GM19035 (cell line): ENCODE measurements around the gene INTS1.
A peak's percentile ranks its signal among the peaks of the same experiment; 100 is the strongest.

ENCODE experiments used
- ATAC-seq: cut with Tn5 transposase; IDR thresholded peaks from one replicate; pipeline ENCODE4 v1.9.1; 2021; ENCODE audit not compliant: unreplicated experiment

The INTS1 gene

DNA sequence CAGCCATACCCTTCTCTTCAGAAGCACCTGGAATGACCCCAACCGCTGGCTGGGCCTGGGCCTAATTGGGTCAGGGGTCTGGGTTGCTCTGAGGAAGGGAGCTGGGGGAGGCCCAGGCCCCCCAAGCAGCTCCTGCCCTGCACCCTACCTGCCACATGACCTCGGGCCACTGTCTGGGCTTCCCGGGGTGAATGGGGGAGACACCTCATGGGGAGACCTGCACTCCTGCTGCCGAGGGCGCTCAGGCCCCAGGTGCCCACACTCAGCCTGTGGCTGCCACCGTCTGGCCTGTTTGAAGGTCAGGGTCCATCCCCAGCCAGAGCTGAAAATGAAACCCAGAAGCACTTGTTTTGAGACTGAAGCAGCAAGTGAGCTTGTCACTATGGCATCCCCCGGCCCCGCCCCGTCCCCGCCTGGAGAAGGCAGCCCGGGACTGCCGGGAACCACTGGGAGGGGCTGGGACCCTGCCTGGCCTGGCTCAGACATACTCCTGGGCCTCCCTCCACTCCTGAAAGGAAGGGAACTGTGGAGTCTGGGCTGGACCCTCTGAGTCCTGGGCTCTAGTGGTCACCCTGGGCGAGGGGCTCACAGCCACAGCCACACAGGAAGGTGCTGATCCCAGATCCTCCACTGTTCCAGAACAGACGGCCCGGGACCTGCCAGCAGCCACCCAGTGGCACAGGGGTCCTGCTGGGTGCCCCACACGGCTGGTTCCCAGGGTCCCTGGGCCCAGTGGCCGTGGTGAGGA, 37.5 kb downstream of the INTS1 start:
- no peak for ATAC-seq

DNA sequence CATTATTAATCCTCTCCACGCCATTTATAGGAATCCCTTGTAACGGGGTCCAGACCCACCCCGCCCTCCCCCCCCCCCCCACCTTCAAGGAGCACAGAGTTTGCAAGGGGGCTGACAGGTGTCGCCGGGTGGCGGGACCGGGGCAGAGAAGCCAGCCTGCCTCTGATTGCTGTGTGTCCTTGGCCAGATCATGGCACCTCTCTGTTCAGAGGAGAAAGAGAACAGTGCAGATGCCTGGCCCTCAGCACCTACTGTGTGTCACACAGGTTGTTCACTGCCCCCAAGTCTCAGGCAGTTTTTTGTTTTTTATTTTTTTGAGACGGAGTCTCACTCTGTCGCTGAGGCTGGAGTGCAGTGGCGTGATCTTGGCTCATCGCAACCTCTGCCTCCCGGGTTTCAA, 39.5 kb downstream of the INTS1 start:
- ATAC-seq: no peak

DNA sequence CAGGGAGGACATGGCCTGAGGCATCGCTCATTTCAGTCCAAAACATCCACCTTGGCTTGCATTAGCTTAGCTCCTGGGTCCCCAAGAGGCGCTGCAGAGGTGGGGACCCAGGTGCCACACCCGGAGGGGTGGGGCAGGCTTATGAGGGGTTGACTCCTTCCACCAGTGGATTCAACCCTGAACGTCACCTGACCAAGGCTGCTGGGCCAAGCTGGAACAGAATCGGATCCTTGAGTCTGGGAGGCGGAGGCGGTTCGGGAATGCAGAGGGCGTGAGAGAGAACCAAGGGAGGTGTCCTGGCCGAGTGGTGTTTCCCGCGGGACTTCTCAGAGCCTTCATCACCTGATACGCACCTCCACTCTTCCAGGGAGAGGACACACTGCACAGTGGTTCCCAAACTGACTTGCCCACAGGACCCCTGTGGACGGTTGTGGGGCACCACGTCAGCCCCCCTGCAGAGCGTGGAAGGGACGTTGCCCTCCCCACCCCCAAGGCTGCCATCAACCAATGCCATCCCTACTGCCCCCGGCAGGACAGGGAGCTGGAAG, 40.4 kb downstream of the INTS1 start:
- no peak for ATAC-seq

DNA sequence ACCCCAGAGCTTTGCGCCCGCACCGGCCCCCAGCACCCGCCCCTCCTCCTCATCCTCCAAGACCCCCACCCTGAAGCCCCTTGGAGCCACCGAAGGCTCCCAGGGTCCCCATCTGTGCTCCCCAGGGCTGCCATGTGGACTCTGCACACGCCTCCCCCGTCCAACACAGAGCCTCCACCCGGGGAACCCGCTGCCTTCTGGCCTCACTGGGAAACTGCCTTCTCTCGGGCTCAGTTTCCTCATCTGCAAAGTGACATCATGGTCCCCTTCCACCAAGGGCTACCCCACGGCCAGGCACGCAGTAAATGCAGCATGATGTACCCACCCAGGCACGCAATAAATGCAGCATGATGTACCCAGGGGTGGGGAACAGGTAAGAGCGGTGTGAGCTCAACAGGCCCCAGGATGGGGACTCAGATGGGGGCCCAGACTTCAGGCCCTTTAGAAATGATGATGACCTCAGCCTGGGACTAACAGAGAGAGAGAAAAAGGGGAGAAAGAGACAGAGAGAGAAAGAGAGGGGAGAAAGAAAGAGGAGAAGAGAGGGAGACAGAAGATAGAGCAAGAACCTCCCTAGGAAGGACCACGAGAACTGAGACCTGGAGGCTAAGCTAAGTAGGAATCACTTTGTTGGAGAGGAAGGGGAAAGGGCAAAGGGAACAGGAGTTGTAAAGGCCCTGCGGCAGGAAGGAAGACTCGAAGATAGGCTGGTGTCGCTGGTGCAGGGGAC, 42.4 kb downstream of the INTS1 start:
- ATAC-seq: no peak

DNA sequence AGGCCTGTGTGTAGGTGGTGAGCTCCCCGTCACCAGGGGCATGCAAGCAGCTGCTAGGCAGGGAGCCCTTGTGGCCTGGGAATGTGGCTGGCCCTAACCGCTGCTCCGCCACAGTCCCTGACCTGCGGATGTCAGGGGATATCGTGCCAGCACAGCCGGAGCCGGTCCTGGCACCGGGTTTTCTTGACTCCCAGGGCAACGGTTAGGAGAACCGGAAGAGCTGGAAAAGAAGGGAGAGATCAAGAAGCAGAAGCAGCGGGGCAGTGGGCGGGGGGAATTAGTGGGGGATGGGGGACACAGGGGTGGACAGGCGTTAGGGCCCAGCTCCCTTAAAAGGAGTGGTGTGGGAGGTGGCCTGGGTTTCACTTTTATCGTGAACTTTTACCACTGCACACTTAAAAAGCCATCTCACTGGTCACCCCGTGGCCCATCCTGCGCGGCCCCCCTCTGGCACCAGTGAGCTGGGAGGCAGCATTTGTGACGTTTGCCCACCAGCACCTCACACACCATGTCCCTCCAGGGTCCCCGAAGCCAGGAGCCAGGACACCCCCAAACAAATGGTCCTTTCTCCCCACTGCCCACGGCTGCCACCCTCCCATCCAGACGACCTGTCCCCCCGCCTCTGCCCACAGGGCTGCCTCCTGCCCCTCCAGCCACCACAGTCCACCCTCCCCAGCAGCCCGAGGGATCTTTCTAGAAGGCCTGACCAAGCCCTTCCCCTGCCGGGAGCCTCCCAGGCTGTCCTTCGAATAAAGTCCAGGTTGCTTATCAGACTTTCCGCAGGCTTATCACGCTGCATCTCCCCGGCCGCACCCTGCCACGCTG, 43.2 kb downstream of the INTS1 start:
- no peak for ATAC-seq

DNA sequence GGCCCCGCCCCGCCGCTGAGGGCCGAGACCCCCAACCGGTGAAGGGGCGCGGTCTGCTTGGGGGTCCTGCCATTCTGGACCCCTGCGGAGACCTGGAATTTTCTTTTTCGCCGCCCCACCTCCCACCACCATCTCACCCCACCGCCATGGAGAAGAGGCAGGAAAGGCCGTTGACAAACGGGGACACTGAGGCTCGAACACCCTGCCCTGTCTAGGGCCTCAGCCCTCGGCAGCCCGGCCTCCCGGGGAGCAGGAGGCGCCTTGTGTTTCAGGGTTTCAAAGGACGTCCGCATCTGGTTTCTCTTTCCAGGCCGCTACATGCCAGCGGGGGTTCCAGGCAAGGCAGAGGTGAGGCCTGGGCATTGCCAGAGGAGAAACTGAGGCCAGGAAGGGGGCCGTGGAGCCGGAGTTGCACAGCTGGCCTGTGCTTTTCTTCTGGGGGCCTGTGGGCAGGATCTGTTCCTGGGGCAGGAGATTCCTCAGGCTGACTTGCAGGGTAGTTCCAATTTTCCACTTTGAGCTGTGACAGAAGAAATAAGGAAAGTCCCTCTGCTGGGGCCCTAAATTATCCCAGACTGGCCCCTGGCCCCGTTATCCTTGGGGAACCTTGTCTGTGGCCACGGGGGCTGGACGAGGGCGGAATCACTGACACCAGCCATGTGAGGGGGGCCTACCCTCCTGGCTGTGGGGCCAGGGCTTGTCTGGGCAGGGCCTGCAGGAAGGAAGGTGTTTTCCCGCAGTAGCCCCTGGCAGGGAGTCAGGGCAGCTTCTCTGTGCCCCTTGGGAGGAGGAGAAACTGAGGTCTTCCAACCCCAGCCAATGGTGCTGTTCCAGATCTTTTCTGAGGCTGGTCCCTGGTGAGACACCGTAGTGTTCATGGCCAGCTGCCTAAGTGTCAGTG, 44.0 kb downstream of the INTS1 start:
- ATAC-seq: no peak

DNA sequence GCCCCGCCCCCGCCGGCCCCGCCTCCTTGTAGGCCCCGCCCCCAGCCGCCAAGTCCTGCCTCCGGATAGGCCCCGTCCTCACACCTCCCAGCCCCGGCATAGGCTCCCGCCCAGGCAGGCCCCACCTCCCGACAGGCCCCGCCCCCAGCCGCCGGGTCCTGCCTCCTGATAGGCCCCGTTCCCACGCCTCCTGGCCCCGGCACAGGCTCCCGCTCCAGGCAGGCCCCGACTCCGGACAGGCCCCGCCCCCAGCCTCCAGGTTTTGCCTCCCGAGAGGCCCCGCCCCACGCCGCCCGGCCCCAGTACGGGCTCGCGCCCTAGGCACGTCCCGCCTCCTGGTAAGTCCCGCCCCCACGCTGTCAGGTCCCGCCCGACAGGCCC, 44.7 kb downstream of the INTS1 start:
- ATAC-seq: peak; percentile 92

DNA sequence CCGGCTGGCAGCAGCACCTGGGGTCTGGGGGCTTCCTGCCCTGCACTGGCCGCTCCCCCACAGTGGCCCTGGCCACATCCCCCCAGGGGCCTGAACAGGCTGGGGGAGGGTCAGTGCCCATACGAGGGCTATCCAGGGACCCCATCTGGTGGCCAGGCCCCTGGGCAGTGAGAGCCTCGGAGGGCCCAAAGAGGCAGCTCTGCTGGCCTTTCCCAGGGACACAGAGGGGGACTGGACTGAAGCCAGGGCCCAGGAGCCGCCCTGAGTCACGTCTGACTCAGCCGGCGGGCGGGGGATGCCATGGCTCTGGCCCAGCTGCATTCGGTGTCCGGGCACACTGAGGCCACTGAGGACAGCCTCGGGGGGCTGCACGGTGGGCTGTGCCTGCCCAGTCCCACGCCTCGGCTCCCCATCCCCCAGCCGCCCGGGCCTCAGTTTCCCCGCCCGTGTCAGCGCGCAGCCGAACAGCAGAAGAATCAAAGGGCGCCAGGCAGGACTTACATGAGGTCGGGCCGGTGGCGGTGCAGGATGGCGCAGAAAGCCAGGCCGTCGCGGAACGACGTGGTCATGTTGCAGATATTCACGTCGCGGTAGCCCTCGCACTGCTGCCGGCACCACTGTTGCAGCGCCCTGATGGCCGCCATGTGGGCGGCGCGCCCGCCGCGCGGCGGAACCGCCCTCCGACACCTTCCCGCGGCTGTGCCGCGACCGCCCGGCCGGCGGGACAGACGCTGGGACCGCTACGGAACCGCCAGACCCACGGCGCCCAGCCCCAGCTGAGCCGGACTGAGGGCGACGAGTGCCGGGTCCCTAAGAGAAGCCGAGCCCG, 45.3 kb downstream of the INTS1 start, which contains the start of gene MICALL2:
Gene MICALL2 (minus strand): TSS at position 788 of the 829 bp plus-strand sequence. CDS start 144 bp downstream, at position 644.
- ATAC-seq: peak; percentile 35

DNA sequence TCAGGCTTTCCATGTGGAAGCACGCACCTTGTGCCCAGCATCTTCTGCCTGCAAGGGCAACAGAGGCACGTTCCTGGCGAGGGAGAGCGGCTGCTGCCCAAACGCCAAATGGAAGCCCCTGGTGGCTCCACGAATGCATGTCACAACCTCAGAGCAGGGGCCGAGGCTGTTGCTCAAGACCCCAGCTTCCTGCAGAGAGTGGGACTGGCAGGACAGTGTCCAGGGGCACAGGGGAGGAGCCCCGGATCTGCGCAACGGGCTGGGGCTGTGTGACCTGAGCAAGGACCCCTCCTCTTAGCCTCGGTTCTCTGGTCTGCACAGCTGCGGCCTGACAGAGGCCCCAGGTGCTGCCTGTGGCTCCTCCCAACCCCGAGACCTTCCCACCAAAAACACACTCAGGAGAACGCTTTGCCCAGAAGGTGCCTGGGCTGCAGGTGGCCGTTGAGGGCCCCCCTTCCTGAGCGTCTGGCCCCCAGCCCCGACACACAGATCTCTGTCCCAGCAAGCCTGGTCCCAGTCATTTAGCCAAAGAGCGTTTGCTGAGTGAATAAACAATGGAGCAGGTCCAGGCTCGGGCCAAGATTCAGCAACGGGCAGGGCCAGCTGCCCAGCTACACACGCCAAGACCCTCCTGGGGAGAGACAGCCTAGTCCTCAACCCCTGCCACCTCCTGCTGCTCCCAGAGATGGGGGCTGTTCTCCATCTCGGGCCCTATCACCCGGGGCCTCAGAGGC, 46.1 kb downstream of the INTS1 start:
- ATAC-seq: no peak

DNA sequence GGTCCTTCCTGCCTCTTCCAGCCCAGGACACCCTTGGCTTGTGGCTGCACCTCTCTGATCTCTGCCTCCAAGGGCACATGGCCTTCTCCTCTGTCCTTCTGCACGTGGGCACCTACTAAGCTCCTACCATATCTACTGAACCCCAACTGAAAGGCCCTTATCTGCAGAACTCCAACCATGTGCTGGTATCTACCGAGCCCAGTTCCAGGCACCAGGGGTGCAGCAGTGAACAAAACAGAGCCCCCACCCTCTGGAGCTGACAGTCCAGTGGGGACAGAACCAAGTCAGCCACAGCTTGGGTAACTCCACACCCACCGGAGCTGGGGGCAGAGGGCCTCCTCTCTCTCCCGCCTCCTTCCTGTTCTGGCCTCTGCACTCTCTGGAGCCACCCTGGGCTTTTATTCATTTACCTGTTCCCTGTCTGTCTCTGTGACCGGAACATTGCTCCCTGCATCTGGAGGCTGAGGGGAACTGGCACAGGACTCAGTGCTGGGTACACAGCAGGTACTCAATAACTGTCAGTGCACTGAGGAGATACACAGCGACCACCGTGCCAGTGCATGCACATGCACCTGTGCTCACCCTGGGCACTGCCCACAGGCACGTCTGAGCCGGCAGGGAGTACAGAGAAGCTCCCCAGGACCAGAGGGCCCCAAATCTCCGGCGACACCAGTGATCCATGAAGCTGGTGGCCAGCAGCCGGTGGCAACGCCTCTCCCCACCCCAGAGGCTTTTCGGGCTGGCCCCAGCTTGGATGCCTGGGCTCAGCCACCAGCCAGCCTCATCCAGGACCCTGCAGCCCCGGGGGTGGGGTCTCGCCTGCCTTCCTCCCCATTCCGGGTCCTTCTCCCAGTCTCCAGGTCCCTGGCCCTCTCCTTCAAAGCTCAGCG, 46.9 kb downstream of the INTS1 start:
- ATAC-seq: no peak

DNA sequence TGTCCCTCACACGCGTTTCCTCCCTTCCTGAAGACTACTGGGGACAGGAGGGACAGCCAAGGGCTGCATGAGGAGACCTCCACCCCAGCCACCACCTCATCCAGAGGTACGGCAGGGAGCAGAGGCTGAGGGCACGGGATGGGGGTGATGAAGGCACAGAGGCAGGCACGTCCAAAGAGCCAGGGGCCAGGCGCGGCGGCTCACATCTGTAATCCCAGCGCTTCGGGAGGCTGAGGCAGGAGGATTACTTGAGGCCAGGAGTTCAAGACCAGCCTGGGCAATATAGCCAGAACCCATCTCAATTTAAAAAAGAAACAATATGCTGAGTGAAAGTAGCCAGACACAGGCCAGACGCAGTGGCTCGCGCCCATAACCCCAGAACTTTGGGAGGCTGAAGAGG, 48.2 kb downstream of the INTS1 start:
- ATAC-seq: no peak

DNA sequence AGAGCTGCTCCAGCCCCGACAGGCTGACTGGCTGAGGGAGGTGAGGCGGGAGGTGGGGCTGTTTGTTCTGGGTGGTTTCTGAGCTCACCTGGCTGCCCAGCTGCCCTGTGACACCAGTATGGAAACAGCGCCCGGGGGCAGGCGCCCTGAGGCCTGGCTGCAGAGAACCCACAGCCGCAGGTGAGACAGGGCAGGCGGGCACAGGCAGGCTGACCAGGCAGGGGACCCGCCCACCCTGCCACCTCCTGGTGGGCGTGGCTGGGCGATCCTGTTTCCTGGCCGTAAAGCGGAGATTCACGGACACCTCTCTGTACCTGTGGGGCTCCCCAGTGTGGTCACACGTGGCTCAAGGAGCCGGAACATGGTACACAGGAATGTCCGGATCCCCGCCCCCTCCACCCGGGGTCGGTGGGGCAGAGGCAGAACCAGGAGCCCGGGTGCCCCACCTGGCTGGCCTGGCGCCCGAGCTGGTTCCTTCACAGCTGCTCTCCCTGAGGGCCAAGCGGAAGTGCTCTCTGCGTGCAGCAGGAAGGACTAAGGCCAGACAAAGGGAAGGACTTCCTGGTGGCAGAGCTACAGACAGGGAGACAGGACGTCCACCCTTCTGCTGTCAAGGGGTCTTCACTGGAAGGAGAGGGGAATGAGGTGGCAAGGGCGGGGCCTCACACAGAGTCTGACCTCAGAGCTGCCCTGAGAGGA, 48.8 kb downstream of the INTS1 start:
- ATAC-seq: no peak

DNA sequence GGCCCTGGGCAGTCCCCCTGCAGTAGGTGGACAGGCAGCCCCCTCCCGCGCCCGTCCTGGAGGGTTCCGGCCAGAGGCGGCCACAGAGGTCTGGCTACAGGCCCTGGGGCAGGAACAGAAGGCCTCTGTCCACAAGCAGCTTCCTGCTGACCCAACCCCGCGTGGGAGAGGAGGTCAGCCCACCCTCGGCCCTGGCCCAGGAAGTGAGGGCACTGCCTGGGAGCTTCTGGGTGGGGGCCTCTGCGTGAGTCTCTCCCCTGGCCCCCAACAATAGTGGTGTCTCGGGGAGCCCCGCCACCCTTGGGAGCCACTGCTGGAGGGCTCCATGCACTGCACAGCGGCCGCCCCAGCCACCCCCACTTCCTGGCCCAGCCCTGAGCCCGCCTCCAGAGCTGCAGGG, 49.6 kb downstream of the INTS1 start:
- no peak for ATAC-seq

DNA sequence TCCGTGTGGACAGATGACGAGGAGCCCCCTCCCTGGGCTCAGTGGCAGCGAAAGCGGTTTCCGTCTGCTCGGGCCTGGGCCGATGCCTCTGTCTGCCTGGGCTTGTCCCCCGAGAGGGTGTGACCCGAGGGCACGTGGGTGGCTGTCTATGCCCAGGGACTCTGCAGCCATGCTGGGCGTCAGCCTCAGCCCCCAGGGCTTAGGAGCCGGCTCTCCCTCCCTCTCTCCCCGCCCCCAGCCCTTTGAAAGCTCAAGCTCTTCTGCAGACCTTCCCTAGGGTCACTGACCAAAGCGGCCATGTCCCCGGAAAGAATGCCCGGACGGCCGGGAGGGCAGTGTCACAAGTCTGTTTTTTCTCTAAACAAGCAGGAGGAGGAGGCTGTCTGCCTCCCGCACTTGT, 52.0 kb downstream of the INTS1 start:
- ATAC-seq: no peak

DNA sequence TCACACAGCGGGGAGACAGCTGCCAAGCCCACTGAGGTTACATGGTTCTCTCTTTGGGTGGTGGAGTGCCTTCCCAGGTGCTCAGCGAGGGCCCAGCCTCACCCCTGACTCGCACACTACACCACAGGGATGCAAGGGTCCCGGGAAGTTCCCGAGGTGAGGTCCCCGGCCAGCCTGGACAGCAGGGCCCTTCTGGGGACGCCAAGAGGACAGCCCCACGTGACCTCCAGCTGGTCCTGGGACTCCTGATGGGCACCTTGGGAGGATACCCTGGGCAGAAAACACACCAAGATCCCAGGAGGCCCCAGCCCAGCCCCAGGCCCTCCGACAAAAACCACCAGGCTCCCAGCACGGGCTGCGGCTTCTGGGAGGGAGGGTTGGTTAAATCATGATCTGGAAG, 53.2 kb downstream of the INTS1 start:
- ATAC-seq: no peak

DNA sequence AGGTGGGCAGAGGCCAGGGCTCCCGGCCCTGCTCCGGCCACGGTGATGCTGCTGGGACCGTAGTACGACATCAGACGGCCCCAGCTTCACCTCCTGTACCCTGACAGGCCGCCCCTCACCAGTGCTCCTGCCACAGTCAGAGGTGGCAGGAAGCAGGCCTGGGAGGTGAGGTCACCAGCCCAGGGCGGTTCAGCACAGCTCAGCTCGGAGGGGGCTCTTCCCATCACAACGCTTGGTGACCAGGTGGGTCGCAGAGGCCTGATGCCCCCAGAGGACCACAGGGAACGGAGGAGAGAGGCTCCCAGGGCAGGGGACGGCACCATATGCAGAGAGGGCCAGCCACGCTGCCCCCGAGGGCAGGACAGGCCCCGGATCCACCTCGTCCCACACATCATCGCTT, 53.8 kb downstream of the INTS1 start:
- ATAC-seq: no peak

DNA sequence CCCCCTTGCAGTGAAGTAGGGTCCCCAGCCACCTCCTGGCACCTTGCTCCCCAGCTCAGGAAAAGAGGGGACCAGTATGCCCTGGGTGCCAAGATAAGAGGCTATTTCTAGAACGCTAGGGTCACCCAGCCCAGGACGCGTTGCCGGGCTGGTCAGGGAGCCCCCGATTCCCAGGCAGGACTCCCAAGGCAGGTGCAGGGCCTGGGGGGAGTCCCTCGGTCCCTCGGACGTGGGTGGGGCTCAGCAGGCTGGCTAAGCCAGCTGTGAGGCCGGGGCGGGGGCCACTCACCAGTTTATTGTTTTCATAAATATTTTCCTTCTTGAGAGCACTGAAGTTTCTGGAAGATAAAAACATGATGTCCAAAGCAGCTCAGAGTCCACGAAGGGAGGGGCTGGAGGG, 54.2 kb downstream of the INTS1 start:
- no peak for ATAC-seq
